Measurements from ENCODE around the gene EXOC3L1. TPM values are rescaled to one million over a fixed set of nuclear protein-coding genes. Genes with fewer than 3 reads are reported as not detected.

EXOC3L1 gene
- total RNA-seq, 1 donor from 2014 or later = 2.1 TPM

DNA sequence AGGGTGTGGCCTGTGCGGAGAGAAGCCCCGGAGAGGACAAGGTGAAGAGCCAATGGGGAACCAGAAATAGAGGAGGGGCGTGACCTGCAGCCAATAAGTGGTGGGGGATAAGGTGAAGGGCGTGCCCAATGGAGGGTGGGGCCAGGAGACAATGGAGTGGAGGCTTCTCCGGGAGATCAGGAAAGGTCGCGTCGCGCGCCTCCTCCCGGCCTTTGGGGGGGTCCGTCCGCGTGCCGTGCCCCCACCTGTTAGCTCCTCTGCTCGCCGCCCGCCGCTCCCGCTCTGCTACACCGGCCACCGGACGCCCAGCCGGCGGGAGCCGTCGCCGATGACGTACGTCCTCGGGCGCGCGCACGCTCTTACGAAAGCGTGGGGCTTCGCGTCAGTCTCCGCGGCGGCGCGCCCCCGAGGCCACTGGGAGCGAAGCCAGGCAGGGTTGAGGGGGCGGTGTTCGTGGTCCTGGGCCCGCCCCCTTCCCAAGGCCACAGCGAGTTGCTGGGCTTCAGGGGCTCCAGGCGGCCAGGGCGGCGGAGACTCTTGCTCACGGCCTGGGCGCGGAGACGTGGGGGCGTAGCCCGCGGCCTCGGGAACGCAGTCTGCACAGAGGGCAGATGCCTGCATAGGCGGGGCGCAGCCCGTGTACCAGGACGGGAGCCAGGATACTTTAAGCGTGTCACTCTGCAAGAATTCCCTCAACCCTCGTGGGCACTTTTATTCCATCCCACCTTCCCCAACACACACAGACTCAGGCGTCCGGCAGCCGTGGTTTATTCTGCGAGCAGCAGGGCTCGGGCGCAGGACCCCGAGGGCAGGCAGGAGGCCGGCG is 6.1 kb downstream of the EXOC3L1 start, which contains the start of gene MATCAP1:
Gene MATCAP1 (minus strand): TSS at position 337 of the 826 bp plus-strand sequence. CDS start 3,353 bp downstream, outside the sequence.
- DNase-seq (ENCODE audit: low read depth) = peak; percentile 98

DNA sequence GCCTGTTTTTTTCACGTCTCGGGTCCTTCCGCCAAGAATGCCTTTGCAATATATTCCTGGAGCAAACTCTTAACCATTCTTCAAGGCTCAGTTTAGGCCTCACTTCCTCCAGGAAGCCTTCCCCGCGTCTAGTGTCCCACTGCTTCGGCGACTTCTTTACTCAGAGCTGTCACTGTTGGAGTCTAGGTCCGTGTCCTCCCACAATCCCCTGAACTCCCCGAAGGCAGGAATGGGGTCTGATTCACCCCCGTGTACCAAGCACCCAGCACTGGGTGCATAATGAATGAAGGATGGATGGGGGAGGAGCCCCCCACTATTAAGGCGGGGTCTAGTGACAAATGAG is 6.7 kb downstream of the EXOC3L1 start:
- DNase-seq (ENCODE audit: low read depth) = no peak

DNA sequence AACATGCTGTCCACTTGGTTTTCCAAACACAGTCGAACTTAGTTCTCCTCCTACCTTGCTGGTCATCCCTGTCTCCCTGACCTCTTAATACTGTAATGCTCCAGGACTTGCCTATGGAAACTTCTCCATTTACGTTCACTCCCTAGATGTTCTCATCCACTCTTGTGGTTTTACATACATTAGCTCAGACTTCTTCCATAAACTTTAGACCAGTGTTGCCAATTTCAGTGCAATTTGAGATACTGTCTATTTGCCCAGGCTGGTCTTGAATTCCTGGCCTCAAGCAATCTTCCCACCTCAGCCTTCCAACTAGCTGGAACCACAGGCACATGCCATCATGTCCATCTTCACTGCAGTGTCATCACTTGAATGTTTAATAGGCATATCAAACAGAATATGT is 7.6 kb downstream of the EXOC3L1 start:
- no peak for DNase-seq (ENCODE audit: low read depth)

DNA sequence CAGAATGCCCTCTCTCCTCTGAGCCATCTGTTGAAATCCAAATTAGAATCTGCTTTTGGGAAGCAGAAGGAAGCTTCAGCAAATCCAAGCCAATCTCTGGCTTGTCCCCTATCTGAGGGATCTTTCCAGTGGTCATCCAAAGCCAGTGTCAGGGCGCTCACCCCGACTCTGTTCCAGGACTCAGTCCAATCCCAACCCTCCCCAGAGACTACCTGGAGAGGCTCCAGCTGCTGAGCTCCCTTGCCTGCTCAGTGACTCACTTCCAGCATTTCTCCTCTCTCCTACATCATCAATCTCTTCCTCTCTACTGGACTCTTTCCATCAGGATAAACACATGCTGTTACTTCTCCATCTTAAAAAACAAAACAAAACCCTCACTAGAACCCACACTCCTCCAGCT is 8.6 kb downstream of the EXOC3L1 start:
- peak; percentile 68 for DNase-seq (ENCODE audit: low read depth)

DNA sequence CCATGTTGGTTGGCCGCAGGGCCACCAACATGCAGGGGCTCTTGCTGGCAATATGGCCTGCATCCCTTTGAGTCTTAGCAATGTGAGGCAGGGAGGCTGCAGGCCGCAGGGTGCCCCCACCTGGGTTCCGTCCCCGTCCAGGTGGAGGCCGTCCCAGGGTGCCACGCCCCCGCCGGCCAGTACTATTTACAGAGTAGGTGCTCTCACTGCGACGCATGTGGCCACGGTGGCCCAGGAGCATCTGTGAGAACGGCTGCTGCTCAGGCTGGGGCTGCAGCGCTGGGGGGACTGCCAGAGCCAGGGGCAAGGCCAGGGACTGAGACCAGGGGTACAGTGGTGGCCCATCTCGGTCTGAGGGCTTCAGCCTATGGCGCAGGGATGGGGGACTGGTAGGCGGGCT is 9.8 kb downstream of the EXOC3L1 start:
- DNase-seq (ENCODE audit: low read depth) = no peak

DNA sequence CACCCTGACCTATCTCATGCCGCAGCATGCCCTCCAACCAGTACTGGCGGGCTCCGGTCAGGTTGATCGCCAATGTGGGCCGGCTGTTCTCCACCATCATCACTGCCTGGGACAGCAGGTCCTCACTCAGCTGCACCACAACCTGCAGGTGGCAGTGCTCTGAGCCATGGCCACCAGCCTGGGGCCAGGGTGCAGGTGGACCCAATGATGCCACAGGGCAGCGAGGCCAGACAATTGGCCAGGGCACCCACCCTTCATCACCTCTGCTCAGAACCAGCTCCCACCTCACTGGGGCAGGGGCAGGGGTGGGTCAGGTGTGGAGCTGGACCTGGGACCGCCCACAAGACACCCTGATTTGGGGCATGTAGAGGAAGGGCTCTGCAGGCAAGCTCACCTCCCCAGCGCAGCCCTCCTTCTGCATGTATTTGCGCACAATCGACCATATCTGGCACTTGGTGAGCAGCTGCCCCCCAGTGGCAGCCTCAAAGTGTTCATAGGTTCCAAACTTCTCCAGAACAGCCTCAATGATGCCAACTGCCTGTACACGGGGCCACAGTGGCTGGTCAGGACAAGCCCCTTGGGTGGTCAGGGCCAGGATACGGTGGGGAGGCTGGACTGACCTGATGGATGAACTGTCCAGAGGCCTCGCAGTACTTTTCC is 10.4 kb downstream of the EXOC3L1 start:
- DNase-seq (ENCODE audit: low read depth) = no peak

DNA sequence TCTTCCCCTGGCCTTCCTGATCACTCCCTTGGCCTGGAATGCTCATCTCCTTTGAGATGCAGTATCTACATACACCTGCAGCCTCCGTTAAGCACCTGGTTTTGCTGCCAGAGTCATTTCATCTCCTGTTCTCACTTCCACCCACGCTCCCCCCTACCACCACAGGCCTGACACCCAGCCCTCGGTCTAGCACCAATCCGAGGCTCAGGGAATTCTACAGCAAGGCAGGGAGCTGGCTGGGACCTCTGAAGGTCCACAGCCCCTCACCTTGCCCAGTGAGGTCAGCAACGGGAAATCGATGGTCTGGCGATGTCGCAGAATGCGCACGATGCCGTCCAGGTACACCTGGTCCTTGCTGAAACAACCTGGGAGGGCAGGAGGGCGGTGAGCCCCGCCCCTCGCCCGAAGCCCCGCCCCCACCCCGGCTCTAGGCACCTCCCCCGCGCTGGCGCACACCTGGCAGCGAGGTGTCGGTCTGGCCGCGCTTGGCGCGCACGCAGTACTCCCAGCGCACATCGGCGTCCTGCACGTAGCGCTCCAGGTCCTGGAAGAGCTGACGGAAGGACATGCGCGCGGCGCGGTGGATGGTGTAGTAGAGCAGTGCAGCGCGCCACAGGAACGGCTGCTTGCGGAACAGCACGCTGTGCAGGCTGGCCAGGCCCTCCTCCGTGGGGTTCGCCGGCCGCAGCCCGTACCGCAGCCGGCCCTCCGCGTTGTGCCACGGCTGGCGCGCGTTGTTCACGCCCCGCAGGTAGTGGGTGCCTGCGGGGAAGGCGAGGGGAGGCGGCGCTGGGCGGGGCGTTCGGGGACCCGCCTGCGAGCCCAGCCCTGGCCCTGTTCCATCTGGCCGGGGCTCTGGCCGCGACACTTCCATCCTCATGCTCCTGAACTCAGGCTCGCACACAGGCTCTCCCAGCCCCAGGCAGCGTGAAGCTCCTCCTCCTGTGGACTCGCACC is 11.9 kb downstream of the EXOC3L1 start:
- no peak for DNase-seq (ENCODE audit: low read depth)

DNA sequence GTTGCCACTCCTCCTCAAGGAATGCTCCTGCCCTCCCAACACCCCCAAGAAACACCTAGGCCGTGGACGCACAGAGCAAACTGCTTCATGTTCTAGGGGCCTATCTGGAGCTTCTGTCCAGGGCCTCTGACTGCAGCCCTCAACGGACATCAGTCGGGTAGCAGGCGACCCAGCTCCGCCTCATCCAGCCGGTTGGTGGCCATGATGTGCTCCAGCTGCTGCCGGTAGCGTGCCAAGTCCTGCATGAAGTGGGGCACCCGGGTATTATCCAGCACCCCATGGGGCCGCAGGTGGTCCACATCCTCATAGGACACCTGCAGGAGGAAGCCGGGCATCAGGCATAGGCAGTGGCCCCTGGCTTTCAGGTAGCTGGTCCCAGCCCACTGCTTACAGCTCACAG is 13.3 kb downstream of the EXOC3L1 start:
- DNase-seq (ENCODE audit: low read depth) = no peak

DNA sequence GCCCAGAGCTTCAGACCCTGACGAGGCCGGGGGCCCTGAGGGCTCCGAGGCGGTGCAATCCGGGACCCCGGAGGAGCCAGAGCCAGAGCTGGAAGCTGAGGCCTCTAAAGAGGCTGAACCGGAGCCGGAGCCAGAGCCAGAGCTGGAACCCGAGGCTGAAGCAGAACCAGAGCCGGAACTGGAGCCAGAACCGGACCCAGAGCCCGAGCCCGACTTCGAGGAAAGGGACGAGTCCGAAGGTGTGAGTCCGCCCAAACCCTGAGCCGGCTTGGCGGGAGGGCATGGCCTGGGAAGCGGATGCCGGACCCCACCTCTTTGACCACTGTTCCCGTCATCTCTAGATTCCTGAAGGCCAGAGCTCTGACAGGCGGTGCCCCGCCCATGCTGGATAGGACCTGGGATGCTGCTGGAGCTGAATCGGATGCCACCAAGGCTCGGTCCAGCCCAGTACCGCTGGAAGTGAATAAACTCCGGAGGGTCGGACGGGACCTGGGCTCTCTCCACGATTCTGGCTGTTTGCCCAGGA is 15.2 kb downstream of the EXOC3L1 start:
- DNase-seq (ENCODE audit: low read depth) = no peak

DNA sequence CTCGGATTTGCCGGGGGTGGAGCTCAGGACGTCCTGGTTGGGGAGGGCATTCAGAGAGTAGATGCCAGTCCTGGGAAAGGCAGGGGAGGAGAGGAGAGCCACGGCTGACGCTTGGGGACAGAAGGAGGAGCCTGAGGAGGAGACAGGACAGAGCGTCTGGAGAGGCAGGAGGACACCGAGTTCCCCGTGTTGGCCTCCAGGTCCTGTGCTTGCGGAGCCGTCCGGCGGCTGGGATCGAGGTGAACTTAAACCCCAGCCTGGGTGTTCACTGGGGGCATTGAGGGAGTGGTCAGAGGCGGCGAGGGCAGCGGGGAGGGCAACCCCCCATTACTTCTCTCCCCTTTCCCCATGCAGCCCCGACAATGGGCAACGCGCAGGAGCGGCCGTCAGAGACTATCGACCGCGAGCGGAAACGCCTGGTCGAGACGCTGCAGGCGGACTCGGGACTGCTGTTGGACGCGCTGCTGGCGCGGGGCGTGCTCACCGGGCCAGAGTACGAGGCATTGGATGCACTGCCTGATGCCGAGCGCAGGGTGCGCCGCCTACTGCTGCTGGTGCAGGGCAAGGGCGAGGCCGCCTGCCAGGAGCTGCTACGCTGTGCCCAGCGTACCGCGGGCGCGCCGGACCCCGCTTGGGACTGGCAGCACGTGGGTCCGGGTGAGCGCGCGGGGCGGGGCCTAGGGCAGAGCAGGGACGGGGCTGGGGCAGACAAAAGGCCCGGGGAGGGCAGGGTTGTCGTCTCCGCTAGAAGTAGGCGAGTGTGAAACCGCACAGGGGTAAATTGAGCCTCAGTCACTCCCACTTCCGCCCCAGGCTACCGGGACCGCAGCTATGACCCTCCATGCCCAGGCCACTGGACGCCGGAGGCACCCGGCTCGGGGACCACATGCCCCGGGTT is 15.9 kb downstream of the EXOC3L1 start:
- peak; percentile 93 for DNase-seq (ENCODE audit: low read depth)

DNA sequence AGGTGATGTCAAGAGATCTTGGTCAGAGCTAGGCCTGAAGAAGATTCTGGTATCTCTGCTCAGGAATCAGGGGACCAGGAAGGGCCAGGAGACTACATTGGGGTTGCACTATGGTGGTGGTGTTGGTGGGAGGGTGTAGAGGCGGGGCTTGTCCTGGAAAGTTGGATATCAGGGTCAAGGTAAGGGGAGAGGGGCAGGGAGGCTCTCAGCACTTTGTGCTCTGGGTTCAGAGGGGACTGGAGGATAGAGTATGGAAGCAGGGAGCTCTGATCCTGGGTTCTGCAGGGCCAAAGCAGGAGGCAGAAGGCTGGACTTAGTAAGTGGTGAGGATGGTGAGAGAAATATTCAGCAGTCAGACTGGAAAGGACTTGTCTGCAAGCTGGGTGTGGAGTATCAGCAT is 16.6 kb downstream of the EXOC3L1 start:
- no peak for DNase-seq (ENCODE audit: low read depth)

DNA sequence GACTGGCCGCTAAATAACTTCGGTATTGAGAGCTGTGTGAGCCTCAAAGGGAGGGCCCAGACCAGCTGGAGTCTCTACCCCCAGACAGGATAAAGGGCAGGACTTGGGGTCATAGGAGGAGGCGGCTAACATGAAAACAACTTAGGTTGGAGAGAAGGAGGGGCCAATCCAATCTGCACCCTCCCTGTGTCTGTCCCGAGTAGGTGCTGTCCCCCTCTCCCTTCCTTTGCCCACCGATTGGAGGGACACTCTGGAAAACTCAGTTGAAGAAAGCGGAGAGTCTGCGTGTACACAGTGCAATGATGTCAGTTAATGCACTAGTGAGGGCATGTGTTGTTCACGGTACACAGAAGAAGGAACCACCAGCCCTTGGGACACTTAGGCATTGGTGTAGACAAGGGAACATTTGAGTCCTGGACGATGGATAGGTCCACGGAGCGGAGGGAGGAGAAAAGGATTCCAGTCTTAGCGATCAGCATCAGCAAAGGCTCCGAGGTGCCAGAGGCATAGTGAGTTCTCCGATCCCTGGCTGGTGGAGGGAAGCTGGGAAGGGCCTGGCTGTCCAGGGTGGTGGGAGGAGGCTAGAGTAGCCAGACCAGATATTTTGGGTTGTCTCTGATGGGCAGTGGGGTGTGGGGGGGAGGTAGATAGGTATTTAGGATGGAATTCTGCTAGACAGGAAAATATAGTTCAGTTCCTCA is 18.8 kb downstream of the EXOC3L1 start:
- DNase-seq (ENCODE audit: low read depth) = no peak

DNA sequence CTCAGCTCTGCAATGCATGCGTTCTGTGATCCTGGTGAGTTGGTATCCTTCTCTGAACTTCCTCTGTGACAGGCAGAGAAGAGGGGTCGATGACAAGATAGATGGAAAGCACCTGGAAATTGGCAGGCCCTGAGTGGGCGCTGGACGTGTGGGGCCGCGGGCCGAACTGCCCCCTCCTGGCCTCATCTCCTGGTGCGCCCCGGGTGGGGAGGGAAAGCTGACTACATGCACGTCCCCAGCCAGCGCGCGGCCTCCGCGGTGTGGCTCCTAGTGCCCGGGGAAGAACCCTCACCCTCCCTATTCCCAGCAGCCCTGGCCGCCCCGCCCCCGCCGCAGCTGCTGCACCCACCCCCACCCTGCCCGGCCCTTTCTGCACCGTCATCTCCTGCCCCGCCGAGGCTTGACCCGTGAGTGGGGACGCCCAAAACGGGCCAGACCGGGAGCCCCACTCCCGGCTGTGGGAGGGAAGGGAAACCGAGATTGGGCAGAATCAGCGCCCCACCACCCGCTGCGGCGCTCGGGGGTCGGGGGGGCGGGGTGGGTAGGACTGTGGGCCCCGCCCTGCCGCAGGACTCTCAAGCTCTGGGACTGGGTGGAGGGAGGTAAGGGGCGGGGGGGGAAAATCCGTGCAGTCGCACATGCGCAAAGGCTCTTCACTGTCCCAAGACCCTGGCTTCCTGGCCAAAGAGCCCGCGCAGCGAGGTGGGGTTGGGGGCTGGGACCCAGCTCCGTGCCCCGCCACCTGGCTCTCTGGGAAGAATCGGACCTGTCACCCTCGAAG is 19.6 kb downstream of the EXOC3L1 start, which contains the start of gene NOL3:
Gene NOL3 (plus strand): TSS at position 371 of the 781 bp plus-strand sequence.
- DNase-seq (ENCODE audit: low read depth) = peak; percentile 93

DNA sequence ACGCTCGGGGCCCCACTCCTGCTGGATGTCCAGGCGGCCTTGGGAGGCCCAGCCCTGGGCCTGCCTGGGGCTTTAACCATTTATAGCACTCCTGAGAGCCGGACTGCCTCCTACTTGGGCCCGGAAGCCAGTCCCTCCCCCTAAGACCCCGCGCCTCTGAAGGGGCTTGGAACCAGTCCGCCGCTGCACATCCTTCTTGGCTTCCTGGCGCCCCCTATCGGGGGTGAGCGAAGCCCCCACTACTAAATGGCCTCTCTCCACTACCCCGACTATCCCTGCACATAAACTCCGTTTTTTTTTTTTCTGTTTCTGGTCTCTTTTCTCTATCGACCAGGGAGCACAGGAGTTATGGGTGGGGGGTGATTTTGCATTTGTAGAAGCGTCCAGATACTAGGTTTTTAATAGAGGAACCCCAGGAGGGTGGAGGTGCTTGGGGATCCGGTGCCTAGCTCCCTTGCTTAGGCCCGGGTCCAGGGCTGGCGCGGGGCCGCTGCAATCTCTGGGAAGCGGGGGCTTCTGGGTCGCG is 20.2 kb downstream of the EXOC3L1 start:
- peak; percentile 56 for DNase-seq (ENCODE audit: low read depth)

DNA sequence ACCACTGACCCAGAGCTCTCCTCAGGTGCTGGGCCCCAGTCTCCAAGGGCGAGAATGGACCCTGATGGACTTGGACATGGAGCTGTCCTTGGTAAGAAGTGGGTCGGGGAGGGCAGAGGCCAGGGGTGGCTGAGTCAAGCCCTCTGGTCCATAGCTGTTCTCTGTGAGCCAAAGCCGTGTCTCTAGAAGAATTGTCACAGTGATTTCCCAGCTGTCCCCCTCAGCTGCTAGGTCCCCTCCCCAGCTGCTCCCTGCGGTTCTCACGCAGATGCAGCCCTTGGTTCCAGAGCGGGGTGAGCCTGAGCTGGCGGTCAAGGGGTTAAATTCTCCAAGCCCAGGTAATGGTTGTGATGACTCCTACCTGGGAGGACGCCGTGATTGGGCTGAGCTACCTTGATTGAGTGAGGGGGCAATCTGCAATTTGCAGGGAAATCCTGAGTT is 20.9 kb downstream of the EXOC3L1 start:
- DNase-seq (ENCODE audit: low read depth) = no peak

DNA sequence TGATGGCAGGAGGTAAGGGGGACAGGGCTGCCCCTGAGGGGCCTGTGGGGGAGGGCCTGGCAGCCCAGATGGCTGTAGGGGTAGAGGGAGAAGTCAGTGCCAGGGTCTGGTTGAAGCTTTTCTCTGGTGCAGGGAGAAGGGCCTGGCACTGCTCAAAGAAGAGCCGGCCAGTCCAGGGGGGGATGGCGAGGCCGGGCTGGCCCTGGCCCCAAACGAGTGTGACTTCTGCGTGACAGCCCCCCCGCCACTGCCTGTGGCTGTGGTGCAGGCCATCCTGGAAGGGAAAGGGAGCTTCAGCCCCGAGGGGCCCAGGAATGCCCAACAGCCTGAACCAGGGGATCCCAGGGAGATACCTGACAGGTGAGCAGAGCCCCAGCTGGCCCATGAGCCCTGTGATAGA is 22.3 kb downstream of the EXOC3L1 start:
- no peak for DNase-seq (ENCODE audit: low read depth)

DNA sequence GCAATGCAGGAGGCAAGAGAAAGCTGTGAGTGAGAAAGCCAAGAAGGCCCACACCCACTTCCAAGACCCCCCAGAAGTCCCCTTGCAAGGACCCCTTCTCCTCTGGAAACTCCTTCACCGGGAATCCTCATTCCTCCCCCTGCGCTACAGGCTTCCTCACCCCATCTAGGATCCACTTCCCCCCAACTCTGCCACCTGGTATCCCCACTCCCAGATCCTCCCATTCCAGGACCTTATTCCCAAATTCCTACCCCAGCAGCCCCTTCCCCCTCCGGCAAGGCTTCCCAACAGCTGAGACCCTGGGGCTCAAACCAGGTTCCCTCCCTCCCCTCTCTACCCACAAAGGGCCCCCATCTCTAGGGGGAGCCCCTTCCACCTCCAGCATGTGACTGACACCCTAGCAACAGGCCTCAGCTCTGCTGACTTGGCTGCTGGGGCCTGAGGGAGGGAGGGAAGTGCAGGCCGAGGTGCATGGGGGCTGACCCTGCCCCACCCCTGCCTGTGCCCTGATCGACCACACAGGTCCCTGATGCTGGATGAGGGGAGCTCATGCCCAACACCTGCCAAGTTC is 23.3 kb downstream of the EXOC3L1 start:
- DNase-seq (ENCODE audit: low read depth) = no peak

DNA sequence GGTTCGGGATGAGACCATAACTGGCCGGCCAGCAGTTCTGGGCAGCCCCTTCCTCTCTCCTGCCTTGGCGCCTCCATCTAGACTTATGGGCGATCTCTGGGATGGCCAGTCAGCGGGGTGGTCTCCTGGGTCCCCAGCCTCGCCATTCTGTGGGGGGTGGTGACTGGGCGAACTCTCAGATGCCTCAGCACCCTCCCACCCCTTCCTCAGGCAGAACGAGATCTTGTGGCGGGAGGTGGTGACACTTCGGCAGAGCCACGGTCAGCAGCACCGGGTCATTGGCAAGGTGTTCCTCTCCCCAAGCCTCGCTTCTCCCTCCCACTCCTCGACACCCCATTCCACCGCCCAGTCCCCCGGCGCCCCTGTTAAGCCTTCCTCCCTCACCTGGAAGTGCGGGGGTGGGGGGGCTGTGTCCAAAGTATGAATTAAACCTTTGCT is 23.8 kb downstream of the EXOC3L1 start:
- DNase-seq (ENCODE audit: low read depth) = no peak
